Memory B cell (primary cell): Measurements from ENCODE around the gene ARHGEF11.

Source experiments
- ATAC-seq: fragments of 150-1000 bp; cut with Tn5 transposase; 2 replicates; pipeline ENCODE4 v1.10.0; 2021; ENCODE audit warnings: low read depth, mild to moderate bottlenecking, moderate library complexity
- DNase-seq, 2 donors: peaks; one replicate each; pipeline ENCODE4 v3.0.0; 2022; ENCODE audit warnings: low spot score in 2 of 2
- H3K27ac Mint-ChIP-seq: one replicate; pipeline ENCODE4 v1.8.0; 2022; ENCODE audit warnings: mild to moderate bottlenecking, moderate library complexity, mixed read lengths
- H3K27me3 Mint-ChIP-seq: one replicate; pipeline ENCODE4 v1.8.0; 2022; ENCODE audit warnings: mixed read lengths
- H3K36me3 Mint-ChIP-seq: one replicate; pipeline ENCODE4 v1.8.0; 2022; ENCODE audit warnings: mild to moderate bottlenecking, mixed read lengths
- H3K4me1 Mint-ChIP-seq: one replicate; pipeline ENCODE4 v1.8.0; 2022; ENCODE audit warnings: mixed read lengths
- H3K4me3 Mint-ChIP-seq: one replicate; pipeline ENCODE4 v1.8.0; 2022; ENCODE audit warnings: mild to moderate bottlenecking, moderate library complexity, mixed read lengths
- H3K9me3 Mint-ChIP-seq: one replicate; pipeline ENCODE4 v1.8.0; 2022; ENCODE audit warnings: mixed read lengths

ARHGEF11 gene

GRCh38 chr1:156896490-156897033, 149.0 kb downstream of the ARHGEF11 start:
- H3K4me3 Mint-ChIP-seq = no peak overlapping the region
- no peak for DNase-seq
- H3K9me3 Mint-ChIP-seq = no peaks in the 10 kb centered on the region
- ATAC-seq = no peak
- H3K27ac Mint-ChIP-seq = no peak overlapping the region
- H3K36me3 Mint-ChIP-seq = no peaks in the 10 kb centered on the region
- H3K27me3 Mint-ChIP-seq = peaks cover 26% of the 10 kb centered on the region
- H3K4me1 Mint-ChIP-seq = no peaks in the 10 kb centered on the region

GRCh38 chr1:156895927-156896326, 149.6 kb downstream of the ARHGEF11 start:
- Mint-ChIP-seq H3K36me3 (no peaks in the 10 kb centered on the region), H3K27ac (no peak overlapping the region), H3K4me1 (no peaks in the 10 kb centered on the region), H3K4me3 (no peak overlapping the region), H3K27me3 (peaks cover 23% of the 10 kb centered on the region), H3K9me3 (no peaks in the 10 kb centered on the region)
- ATAC-seq (no peak), DNase-seq (no peak)

GRCh38 chr1:156895455-156895812, 150.1 kb downstream of the ARHGEF11 start:
- DNase-seq (no peak), ATAC-seq (no peak)
- H3K4me1 Mint-ChIP-seq = no peaks in the 10 kb centered on the region
- peaks cover 23% of the 10 kb centered on the region for H3K27me3 Mint-ChIP-seq
- H3K9me3 Mint-ChIP-seq = no peaks in the 10 kb centered on the region
- H3K36me3 Mint-ChIP-seq = no peaks in the 10 kb centered on the region
- no peak overlapping the region for H3K27ac Mint-ChIP-seq
- no peak overlapping the region for H3K4me3 Mint-ChIP-seq

- H3K4me1 Mint-ChIP-seq = peaks cover 3% of the 10 kb centered on the region
- no peak for ATAC-seq
- no peak overlapping the region for H3K4me3 Mint-ChIP-seq
- peaks cover 23% of the 10 kb centered on the region for H3K27me3 Mint-ChIP-seq
- no peak overlapping the region for H3K27ac Mint-ChIP-seq
- H3K36me3 Mint-ChIP-seq = no peaks in the 10 kb centered on the region
- H3K9me3 Mint-ChIP-seq = no peaks in the 10 kb centered on the region
- no peak for DNase-seq
These were observed 150.7 kb downstream of the ARHGEF11 start for GRCh38 chr1:156894711-156895454.

GRCh38 chr1:156894001-156894400, 151.5 kb downstream of the ARHGEF11 start:
- no peak overlapping the region for H3K27ac Mint-ChIP-seq
- no peak for ATAC-seq
- no peak for DNase-seq
- no peaks in the 10 kb centered on the region for H3K9me3 Mint-ChIP-seq
- peaks cover 3% of the 10 kb centered on the region for H3K4me1 Mint-ChIP-seq
- H3K27me3 Mint-ChIP-seq = peaks cover 22% of the 10 kb centered on the region
- no peak overlapping the region for H3K4me3 Mint-ChIP-seq
- no peaks in the 10 kb centered on the region for H3K36me3 Mint-ChIP-seq

- Mint-ChIP-seq H3K4me3 (no peak within 1 kb of the TSS), H3K4me1 (peaks cover 3% of the 10 kb centered on the region), H3K27ac (no peak within 1 kb of the TSS), H3K36me3 (no peaks in the 10 kb centered on the region), H3K27me3 (peaks cover 21% of the 10 kb centered on the region), H3K9me3 (no peaks in the 10 kb centered on the region)
- no peak for ATAC-seq
- no peak for DNase-seq
These were observed 152.2 kb downstream of the ARHGEF11 start, which contains the start of gene PEAR1 for GRCh38 chr1:156893048-156893953. Gene PEAR1 (plus strand): TSS chr1:156893718. CDS start chr1:156903927, 10,209 bp downstream.

GRCh38 chr1:156892190-156893047, 153.1 kb downstream of the ARHGEF11 start:
- no peaks in the 10 kb centered on the region for H3K9me3 Mint-ChIP-seq
- peak; percentile 56 to 70 for DNase-seq
- peak overlapping the region; percentile 43 for H3K4me3 Mint-ChIP-seq
- peaks cover 3% of the 10 kb centered on the region for H3K4me1 Mint-ChIP-seq
- no peaks in the 10 kb centered on the region for H3K36me3 Mint-ChIP-seq
- peaks cover 22% of the 10 kb centered on the region for H3K27me3 Mint-ChIP-seq
- H3K27ac Mint-ChIP-seq = no peak overlapping the region
- ATAC-seq = peak; percentile 91

GRCh38 chr1:156889802-156890580, 155.6 kb downstream of the ARHGEF11 start:
- DNase-seq (peak; percentile 47 to 56), ATAC-seq (peak; percentile 26)
- Mint-ChIP-seq H3K27ac (no peak overlapping the region), H3K4me1 (peaks cover 3% of the 10 kb centered on the region), H3K36me3 (no peaks in the 10 kb centered on the region), H3K4me3 (no peak overlapping the region), H3K9me3 (no peaks in the 10 kb centered on the region), H3K27me3 (peaks cover 22% of the 10 kb centered on the region)

- H3K9me3 Mint-ChIP-seq = no peaks in the 10 kb centered on the region
- H3K4me1 Mint-ChIP-seq = peaks cover 3% of the 10 kb centered on the region
- H3K27ac Mint-ChIP-seq = no peak overlapping the region
- peaks cover 26% of the 10 kb centered on the region for H3K27me3 Mint-ChIP-seq
- no peak for ATAC-seq
- DNase-seq = no peak
- H3K36me3 Mint-ChIP-seq = no peaks in the 10 kb centered on the region
- no peak overlapping the region for H3K4me3 Mint-ChIP-seq
These were observed 157.8 kb downstream of the ARHGEF11 start for GRCh38 chr1:156887734-156888133.

GRCh38 chr1:156887317-156887716, 158.2 kb downstream of the ARHGEF11 start:
- no peak overlapping the region for H3K4me3 Mint-ChIP-seq
- no peak for DNase-seq
- ATAC-seq = no peak
- peaks cover 3% of the 10 kb centered on the region for H3K4me1 Mint-ChIP-seq
- H3K9me3 Mint-ChIP-seq = no peaks in the 10 kb centered on the region
- no peak overlapping the region for H3K27ac Mint-ChIP-seq
- peaks cover 28% of the 10 kb centered on the region for H3K27me3 Mint-ChIP-seq
- H3K36me3 Mint-ChIP-seq = no peaks in the 10 kb centered on the region

- ATAC-seq (no peak), DNase-seq (no peak)
- Mint-ChIP-seq H3K27me3 (peaks cover 29% of the 10 kb centered on the region), H3K9me3 (no peaks in the 10 kb centered on the region), H3K36me3 (no peaks in the 10 kb centered on the region), H3K27ac (no peak overlapping the region), H3K4me3 (no peak overlapping the region), H3K4me1 (peaks cover 3% of the 10 kb centered on the region)
These were observed 158.8 kb downstream of the ARHGEF11 start for GRCh38 chr1:156886583-156887281.

GRCh38 chr1:156885880-156886355, 159.6 kb downstream of the ARHGEF11 start:
- DNase-seq = no peak
- no peak overlapping the region for H3K27ac Mint-ChIP-seq
- ATAC-seq = no peak
- peaks cover 31% of the 10 kb centered on the region for H3K27me3 Mint-ChIP-seq
- H3K36me3 Mint-ChIP-seq = no peaks in the 10 kb centered on the region
- H3K4me1 Mint-ChIP-seq = peaks cover 3% of the 10 kb centered on the region
- no peak overlapping the region for H3K4me3 Mint-ChIP-seq
- no peaks in the 10 kb centered on the region for H3K9me3 Mint-ChIP-seq
